Spleen (tissue), 7 donors: ENCODE measurements around the gene KCNJ10.

ENCODE experiments used
- POLR2A ChIP-seq, 3 donors: fragments of 450-650 bp; IDR thresholded peaks; one replicate each; pipeline ENCODE4 v1.5.1; 2017; ENCODE audit warnings: antibody characterized with exemption in 3 of 3, mild to moderate bottlenecking in 1 of 3
- POLR2AphosphoS5 ChIP-seq, 3 donors: sonication (generic); formaldehyde crosslinking; IDR thresholded peaks; one replicate each; pipeline ENCODE4 v1.5.1; 2017; ENCODE audit warnings: antibody characterized with exemption in 3 of 3
- TF ChIP-seq, protein P1 (sequence below), 11 experiments: fragments of 200-600 bp in 7 of 11; fragments of 450-650 bp in 4 of 11; sonication (generic) in 4 of 11; IDR thresholded peaks in 8 of 11; conservative IDR thresholded peaks in 3 of 11; 1 replicate in 7 of 11; 2 replicates in 4 of 11; pipeline versions ENCODE4 v1.4.0 to v1.8.0; 2016 to 2021; ENCODE audit warnings: antibody characterized with exemption in 11 of 11, inconsistent platforms in 4 of 11, mild to moderate bottlenecking in 1 of 11
- donor health status: DM: no; HTN: no; CAD: no; lungs with moderate emphysema.
- donor health status: DM: no; HTN: no; CAD: no.
- donor health status: DM: no; HTN: no; CAD: no.

DNA sequence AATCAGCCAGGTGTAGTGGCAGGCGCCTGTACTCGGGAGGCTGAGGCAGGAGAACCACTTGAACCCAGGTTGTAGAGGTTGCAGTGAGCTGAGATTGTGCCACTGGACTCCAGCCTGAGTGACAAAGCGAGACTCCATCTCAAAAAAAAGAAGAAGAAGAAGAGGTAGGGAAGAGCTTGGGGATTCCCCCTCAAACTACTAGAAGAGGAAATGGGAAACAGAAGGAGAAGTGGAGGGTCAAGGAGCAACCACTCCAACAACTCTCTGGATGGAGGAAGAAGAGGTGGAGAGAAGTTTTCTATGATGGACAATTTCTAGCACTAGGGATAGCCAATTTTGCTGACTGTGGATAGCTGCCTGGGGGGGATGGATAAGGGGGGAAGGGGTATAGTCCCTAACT, 101.1 kb downstream of the KCNJ10 start:
- TF ChIP-seq, protein P1, sequence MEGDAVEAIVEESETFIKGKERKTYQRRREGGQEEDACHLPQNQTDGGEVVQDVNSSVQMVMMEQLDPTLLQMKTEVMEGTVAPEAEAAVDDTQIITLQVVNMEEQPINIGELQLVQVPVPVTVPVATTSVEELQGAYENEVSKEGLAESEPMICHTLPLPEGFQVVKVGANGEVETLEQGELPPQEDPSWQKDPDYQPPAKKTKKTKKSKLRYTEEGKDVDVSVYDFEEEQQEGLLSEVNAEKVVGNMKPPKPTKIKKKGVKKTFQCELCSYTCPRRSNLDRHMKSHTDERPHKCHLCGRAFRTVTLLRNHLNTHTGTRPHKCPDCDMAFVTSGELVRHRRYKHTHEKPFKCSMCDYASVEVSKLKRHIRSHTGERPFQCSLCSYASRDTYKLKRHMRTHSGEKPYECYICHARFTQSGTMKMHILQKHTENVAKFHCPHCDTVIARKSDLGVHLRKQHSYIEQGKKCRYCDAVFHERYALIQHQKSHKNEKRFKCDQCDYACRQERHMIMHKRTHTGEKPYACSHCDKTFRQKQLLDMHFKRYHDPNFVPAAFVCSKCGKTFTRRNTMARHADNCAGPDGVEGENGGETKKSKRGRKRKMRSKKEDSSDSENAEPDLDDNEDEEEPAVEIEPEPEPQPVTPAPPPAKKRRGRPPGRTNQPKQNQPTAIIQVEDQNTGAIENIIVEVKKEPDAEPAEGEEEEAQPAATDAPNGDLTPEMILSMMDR (IDR thresholded peaks at IDR 0.05 in 8 of 11, conservative IDR thresholded peaks at IDR 0.05 in 3 of 11) = no peak
- TF ChIP-seq POLR2AphosphoS5 (IDR thresholded peaks at IDR 0.05) (no peak), POLR2A (IDR thresholded peaks at IDR 0.05) (no peak)
